GM23338 (cell line): ENCODE data around the gene ZNF292. TPM values are rescaled to one million over a fixed set of nuclear protein-coding genes. Genes with fewer than 3 reads are reported as not detected.

Source experiments
- ATAC-seq: fragments of 200-7000 bp; cut with Tn5 transposase; 3 replicates; pipeline ENCODE4 v1.9.1; 2020
- DNase-seq: peaks from one replicate; pipeline ENCODE4 v3.0.0-alpha.2; 2015; ENCODE audit warnings: low spot score
- H2AFZ ChIP-seq: fragments of 200-600 bp; sonication (generic); 2 replicates; pipeline ENCODE4 v1.8.0; 2016; ENCODE audit warnings: antibody characterized with exemption, mild to moderate bottlenecking, moderate library complexity
- H3F3A ChIP-seq: fragments of 200-600 bp; sonication (generic); replicated peaks from 2 replicates; pipeline ENCODE4 v1.8.0; 2017; ENCODE audit warnings: antibody characterized with exemption, mixed run types, low read depth
- H3K27ac ChIP-seq: fragments of 200-600 bp; sonication (generic); 2 replicates; pipeline ENCODE4 v1.6.1; 2016; ENCODE audit warnings: low read depth
- H3K27me3 ChIP-seq: fragments of 200-600 bp; sonication (generic); 2 replicates; pipeline ENCODE4 v1.8.0; 2016; ENCODE audit warnings: mild to moderate bottlenecking, mixed run types, moderate library complexity; ENCODE audit not compliant: insufficient read depth
- H3K36me3 ChIP-seq: fragments of 200-600 bp; sonication (generic); 2 replicates; pipeline ENCODE4 v1.8.0; 2016; ENCODE audit warnings: mild to moderate bottlenecking; ENCODE audit not compliant: insufficient read depth
- H3K4me1 ChIP-seq: fragments of 200-600 bp; sonication (generic); 2 replicates; pipeline ENCODE4 v1.8.0; 2016; ENCODE audit warnings: mild to moderate bottlenecking, moderate library complexity; ENCODE audit not compliant: insufficient read depth
- H3K4me2 ChIP-seq: fragments of 200-600 bp; sonication (generic); 2 replicates; pipeline ENCODE4 v1.7.1; 2017; ENCODE audit warnings: mixed run types
- H3K4me3 ChIP-seq: fragments of 200-600 bp; sonication (generic); 2 replicates; pipeline ENCODE4 v1.6.1; 2016; ENCODE audit warnings: mixed run types
- H3K79me2 ChIP-seq: fragments of 200-600 bp; sonication (generic); replicated peaks from 2 replicates; pipeline ENCODE4 v1.8.0; 2017; ENCODE audit warnings: mild to moderate bottlenecking; ENCODE audit not compliant: insufficient read depth
- H3K9me2 ChIP-seq: fragments of 200-600 bp; sonication (generic); 2 replicates; pipeline ENCODE4 v1.8.0; 2017; ENCODE audit not compliant: insufficient read depth
- H4K20me1 ChIP-seq: fragments of 200-600 bp; sonication (generic); replicated peaks from 2 replicates; pipeline ENCODE4 v1.8.0; 2017; ENCODE audit warnings: mild to moderate bottlenecking; ENCODE audit not compliant: insufficient read depth
- H3K27ac Mint-ChIP-seq: 2 replicates; pipeline ENCODE4 v1.8.0; 2020; ENCODE audit warnings: inconsistent platforms, mild to moderate bottlenecking, moderate library complexity, mixed read lengths
- H3K27me3 Mint-ChIP-seq: 3 replicates; pipeline ENCODE4 v1.8.0; 2022; ENCODE audit warnings: low read depth, mild to moderate bottlenecking, moderate library complexity, mixed read lengths, inconsistent platforms; ENCODE audit not compliant: insufficient read depth, poor library complexity
- H3K36me3 Mint-ChIP-seq: 3 replicates; pipeline ENCODE4 v1.8.0; 2021; ENCODE audit warnings: low read depth, mild to moderate bottlenecking, inconsistent platforms, moderate library complexity, mixed read lengths
- H3K4me1 Mint-ChIP-seq: 3 replicates; pipeline ENCODE4 v1.8.0; 2020; ENCODE audit warnings: mild to moderate bottlenecking, inconsistent platforms, mixed read lengths
- H3K4me3 Mint-ChIP-seq: 3 replicates; pipeline ENCODE4 v1.8.0; 2021; ENCODE audit warnings: moderate library complexity, mild to moderate bottlenecking, inconsistent platforms, mixed read lengths
- H3K9me3 Mint-ChIP-seq: 3 replicates; pipeline ENCODE4 v1.8.0; 2020; ENCODE audit warnings: moderate library complexity, mild to moderate bottlenecking, inconsistent platforms, mixed read lengths
- CREB1 ChIP-seq: fragments of 250-450 bp; sonication (Bioruptor Pico); IDR thresholded peaks from 2 replicates; pipeline ENCODE4 v1.5.0; 2020; ENCODE audit warnings: low read depth, mild to moderate bottlenecking, moderate library complexity
- CTCF ChIP-seq, 2 experiments: fragments of 200-600 bp in 1 of 2; sonication (generic) in 1 of 2; conservative IDR thresholded peaks; 2 replicates each; pipeline versions ENCODE4 v1.5.1 to v1.6.1; 2016 to 2017; ENCODE audit warnings: antibody characterized with exemption in 2 of 2, low read depth in 2 of 2, mild to moderate bottlenecking in 2 of 2, moderate library complexity in 1 of 2
- ETS1 ChIP-seq: IDR thresholded peaks from 2 replicates; pipeline ENCODE4 v1.6.1; 2016; ENCODE audit warnings: antibody characterized with exemption
- EZH2 ChIP-seq: fragments of 200-600 bp; sonication (generic); IDR thresholded peaks from one replicate; pipeline ENCODE4 v1.8.0; 2017; ENCODE audit warnings: antibody characterized with exemption, mild to moderate bottlenecking, low read depth; ENCODE audit not compliant: unreplicated experiment
- EZH2phosphoT487 ChIP-seq: fragments of 200-600 bp; sonication (generic); IDR thresholded peaks from one replicate; pipeline ENCODE4 v1.8.1; 2018; ENCODE audit warnings: antibody characterized with exemption; ENCODE audit not compliant: unreplicated experiment
- JUNB ChIP-seq: IDR thresholded peaks from one replicate; pipeline ENCODE4 v1.6.1; 2016; ENCODE audit warnings: antibody characterized with exemption; ENCODE audit not compliant: unreplicated experiment
- NANOG ChIP-seq: IDR thresholded peaks from 2 replicates; pipeline ENCODE4 v1.6.1; 2016; ENCODE audit warnings: antibody characterized with exemption, borderline replicate concordance
- POLR2AphosphoS5 ChIP-seq: IDR thresholded peaks from 2 replicates; pipeline ENCODE4 v1.6.1; 2016; ENCODE audit warnings: antibody characterized with exemption, low read depth
- STAT1 ChIP-seq: IDR thresholded peaks from one replicate; pipeline ENCODE4 v1.6.1; 2016; ENCODE audit warnings: antibody characterized with exemption; ENCODE audit not compliant: unreplicated experiment
- ZNF114 ChIP-seq: fragments of 250-450 bp; sonication (Bioruptor Pico); IDR thresholded peaks from 2 replicates; pipeline ENCODE4 v1.5.0; 2020; ENCODE audit warnings: mild to moderate bottlenecking, moderate library complexity
- ZNF331 ChIP-seq: fragments of 250-450 bp; sonication (Bioruptor Pico); IDR thresholded peaks from 2 replicates; pipeline ENCODE4 v1.5.0; 2020; ENCODE audit warnings: low read depth, mild to moderate bottlenecking, moderate library complexity
- polyA plus RNA-seq: library from polyadenylated mRNA; unstranded; fragments of >200 nt; fragmentation: Nextera tagmentation; extraction: Ambion mirVana; gene quantifications from 2 replicates; pipeline ENCODE4 v1.2.1, GENCODE V29; 2016
- total RNA-seq: library from RNA; depleted of rRNA; stranded (reverse); fragments of >200 nt; shearing (Covaris generic); gene quantifications from 2 replicates; pipeline ENCODE4 v1.2.3, GENCODE V29; 2014
- TF ChIP-seq, protein P1 (sequence below): fragments of 250-450 bp; sonication (Bioruptor Pico); IDR thresholded peaks from 2 replicates; pipeline ENCODE4 v1.5.0; 2020; ENCODE audit warnings: mild to moderate bottlenecking, moderate library complexity
- TF ChIP-seq, protein P2 (sequence below): IDR thresholded peaks from one replicate; pipeline ENCODE4 v1.6.1; 2018; ENCODE audit warnings: antibody characterized with exemption; ENCODE audit not compliant: unreplicated experiment

The ZNF292 gene
- total and polyA plus RNA-seq, 2 experiments from 2014 or later, result 45.7 to 67.9 TPM

- Mint-ChIP-seq H3K36me3 (peaks cover 63% of the 10 kb centered on the region), H3K4me3 (no peak overlapping the region), H3K27ac (no peak overlapping the region), H3K9me3 (peaks cover 8% of the 10 kb centered on the region; the same call in 1 of the 3 replicates), H3K4me1 (peaks cover 12% of the 10 kb centered on the region), H3K27me3 (no peaks in the 10 kb centered on the region)
- Histone ChIP-seq H4K20me1 (no peaks in the 10 kb centered on the region; the same call in 1 of the 2 replicates), H3K27ac (peak overlapping the region; percentile 52; the same call in 1 of the 2 replicates), H2AFZ (no peak overlapping the region), H3K36me3 (peaks cover 16% of the 10 kb centered on the region), H3K9me2 (no peaks in the 10 kb centered on the region), H3K4me2 (no peak overlapping the region), H3K4me1 (peaks cover 16% of the 10 kb centered on the region), H3K4me3 (no peak overlapping the region), H3K79me2 (no peaks in the 10 kb centered on the region), H3F3A (no peaks in the 10 kb centered on the region), H3K27me3 (no peaks in the 10 kb centered on the region)
- no peak for TF ChIP-seq ZNF331 (CRISPR knock-in tag)
- no peak for TF ChIP-seq EZH2
- TF ChIP-seq NANOG, result no peak
- TF ChIP-seq ZNF114, result no peak
- TF ChIP-seq EZH2phosphoT487, result no peak
- TF ChIP-seq CTCF (conservative IDR thresholded peaks at IDR 0.05; ENCODE audit: low read depth in 2 of 2), result no peak
- TF ChIP-seq, protein P1, sequence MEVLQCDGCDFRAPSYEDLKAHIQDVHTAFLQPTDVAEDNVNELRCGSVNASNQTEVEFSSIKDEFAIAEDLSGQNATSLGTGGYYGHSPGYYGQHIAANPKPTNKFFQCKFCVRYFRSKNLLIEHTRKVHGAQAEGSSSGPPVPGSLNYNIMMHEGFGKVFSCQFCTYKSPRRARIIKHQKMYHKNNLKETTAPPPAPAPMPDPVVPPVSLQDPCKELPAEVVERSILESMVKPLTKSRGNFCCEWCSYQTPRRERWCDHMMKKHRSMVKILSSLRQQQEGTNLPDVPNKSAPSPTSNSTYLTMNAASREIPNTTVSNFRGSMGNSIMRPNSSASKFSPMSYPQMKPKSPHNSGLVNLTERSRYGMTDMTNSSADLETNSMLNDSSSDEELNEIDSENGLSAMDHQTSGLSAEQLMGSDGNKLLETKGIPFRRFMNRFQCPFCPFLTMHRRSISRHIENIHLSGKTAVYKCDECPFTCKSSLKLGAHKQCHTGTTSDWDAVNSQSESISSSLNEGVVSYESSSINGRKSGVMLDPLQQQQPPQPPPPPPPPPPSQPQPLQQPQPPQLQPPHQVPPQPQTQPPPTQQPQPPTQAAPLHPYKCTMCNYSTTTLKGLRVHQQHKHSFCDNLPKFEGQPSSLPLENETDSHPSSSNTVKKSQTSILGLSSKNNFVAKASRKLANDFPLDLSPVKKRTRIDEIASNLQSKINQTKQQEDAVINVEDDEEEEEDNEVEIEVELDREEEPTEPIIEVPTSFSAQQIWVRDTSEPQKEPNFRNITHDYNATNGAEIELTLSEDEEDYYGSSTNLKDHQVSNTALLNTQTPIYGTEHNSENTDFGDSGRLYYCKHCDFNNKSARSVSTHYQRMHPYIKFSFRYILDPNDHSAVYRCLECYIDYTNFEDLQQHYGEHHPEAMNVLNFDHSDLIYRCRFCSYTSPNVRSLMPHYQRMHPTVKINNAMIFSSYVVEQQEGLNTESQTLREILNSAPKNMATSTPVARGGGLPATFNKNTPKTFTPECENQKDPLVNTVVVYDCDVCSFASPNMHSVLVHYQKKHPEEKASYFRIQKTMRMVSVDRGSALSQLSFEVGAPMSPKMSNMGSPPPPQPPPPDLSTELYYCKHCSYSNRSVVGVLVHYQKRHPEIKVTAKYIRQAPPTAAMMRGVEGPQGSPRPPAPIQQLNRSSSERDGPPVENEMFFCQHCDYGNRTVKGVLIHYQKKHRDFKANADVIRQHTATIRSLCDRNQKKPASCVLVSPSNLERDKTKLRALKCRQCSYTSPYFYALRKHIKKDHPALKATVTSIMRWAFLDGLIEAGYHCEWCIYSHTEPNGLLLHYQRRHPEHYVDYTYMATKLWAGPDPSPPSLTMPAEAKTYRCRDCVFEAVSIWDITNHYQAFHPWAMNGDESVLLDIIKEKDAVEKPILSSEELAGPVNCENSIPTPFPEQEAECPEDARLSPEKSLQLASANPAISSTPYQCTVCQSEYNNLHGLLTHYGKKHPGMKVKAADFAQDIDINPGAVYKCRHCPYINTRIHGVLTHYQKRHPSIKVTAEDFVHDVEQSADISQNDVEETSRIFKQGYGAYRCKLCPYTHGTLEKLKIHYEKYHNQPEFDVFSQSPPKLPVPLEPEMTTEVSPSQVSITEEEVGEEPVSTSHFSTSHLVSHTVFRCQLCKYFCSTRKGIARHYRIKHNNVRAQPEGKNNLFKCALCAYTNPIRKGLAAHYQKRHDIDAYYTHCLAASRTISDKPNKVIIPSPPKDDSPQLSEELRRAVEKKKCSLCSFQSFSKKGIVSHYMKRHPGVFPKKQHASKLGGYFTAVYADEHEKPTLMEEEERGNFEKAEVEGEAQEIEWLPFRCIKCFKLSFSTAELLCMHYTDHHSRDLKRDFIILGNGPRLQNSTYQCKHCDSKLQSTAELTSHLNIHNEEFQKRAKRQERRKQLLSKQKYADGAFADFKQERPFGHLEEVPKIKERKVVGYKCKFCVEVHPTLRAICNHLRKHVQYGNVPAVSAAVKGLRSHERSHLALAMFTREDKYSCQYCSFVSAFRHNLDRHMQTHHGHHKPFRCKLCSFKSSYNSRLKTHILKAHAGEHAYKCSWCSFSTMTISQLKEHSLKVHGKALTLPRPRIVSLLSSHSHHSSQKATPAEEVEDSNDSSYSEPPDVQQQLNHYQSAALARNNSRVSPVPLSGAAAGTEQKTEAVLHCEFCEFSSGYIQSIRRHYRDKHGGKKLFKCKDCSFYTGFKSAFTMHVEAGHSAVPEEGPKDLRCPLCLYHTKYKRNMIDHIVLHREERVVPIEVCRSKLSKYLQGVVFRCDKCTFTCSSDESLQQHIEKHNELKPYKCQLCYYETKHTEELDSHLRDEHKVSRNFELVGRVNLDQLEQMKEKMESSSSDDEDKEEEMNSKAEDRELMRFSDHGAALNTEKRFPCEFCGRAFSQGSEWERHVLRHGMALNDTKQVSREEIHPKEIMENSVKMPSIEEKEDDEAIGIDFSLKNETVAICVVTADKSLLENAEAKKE (CRISPR knock-in tag), result no peak
- no peak for TF ChIP-seq POLR2AphosphoS5
- no peak for TF ChIP-seq STAT1
- TF ChIP-seq, protein P2, sequence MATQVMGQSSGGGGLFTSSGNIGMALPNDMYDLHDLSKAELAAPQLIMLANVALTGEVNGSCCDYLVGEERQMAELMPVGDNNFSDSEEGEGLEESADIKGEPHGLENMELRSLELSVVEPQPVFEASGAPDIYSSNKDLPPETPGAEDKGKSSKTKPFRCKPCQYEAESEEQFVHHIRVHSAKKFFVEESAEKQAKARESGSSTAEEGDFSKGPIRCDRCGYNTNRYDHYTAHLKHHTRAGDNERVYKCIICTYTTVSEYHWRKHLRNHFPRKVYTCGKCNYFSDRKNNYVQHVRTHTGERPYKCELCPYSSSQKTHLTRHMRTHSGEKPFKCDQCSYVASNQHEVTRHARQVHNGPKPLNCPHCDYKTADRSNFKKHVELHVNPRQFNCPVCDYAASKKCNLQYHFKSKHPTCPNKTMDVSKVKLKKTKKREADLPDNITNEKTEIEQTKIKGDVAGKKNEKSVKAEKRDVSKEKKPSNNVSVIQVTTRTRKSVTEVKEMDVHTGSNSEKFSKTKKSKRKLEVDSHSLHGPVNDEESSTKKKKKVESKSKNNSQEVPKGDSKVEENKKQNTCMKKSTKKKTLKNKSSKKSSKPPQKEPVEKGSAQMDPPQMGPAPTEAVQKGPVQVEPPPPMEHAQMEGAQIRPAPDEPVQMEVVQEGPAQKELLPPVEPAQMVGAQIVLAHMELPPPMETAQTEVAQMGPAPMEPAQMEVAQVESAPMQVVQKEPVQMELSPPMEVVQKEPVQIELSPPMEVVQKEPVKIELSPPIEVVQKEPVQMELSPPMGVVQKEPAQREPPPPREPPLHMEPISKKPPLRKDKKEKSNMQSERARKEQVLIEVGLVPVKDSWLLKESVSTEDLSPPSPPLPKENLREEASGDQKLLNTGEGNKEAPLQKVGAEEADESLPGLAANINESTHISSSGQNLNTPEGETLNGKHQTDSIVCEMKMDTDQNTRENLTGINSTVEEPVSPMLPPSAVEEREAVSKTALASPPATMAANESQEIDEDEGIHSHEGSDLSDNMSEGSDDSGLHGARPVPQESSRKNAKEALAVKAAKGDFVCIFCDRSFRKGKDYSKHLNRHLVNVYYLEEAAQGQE, result no peak
- no peak for TF ChIP-seq CREB1
- no peak for TF ChIP-seq ETS1
- no peak for TF ChIP-seq JUNB
- DNase-seq, result no peak
- no peak for ATAC-seq
These were observed 104.4 kb downstream of the ZNF292 start for GRCh38 chr6:87259791-87260190.
